ENCODE measurements around the gene GAPDHS.

The GAPDHS gene

GRCh38 chr19:35557539-35558399 lies 24.5 kb downstream of the GAPDHS start:
- DNase-seq (ENCODE audit: low spot score): peak; percentile 71

DNA sequence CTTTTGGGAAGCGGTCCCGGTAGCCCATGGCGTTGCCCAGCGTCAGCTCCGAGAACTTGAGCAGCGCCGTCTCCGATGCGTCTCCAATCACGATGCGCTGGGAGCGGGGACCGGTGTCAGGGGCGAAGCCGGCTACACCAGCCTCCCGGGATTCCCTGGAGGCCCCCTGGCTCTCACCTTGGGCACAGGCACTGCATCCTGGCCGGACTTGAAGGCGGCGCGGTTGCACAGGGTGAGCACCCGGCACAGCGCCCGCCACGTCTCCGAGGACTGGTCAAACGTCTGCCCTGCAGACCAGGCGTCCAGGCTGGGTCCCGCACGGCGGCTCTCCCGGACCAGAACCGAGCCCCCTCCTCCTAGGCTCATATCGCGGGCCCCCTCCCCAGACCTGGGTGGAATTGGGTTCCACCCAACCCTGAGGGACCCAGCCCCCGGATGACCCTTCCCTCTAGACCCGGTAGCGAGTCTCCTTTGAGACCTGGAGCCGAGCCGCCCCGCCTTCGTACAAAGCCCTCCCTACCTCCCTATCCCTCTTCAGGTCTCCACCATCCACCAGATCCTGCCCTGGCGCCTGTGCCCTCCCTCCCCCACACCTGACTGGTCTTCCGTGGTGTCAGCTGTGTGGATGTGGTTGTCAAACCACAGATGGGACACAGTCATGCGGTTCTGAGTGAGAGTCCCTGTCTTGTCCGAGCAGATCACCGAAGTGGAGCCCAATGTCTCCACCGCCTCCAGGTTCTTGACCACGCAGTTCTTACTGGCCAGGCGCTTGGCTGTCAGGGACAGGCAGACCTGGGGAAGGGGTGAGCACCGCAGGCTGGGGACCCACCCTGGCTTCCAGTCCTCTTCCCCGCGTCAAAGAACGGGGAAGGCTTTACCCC lies 25.4 kb downstream of the GAPDHS start:
- DNase-seq (ENCODE audit: low spot score): no peak

DNA sequence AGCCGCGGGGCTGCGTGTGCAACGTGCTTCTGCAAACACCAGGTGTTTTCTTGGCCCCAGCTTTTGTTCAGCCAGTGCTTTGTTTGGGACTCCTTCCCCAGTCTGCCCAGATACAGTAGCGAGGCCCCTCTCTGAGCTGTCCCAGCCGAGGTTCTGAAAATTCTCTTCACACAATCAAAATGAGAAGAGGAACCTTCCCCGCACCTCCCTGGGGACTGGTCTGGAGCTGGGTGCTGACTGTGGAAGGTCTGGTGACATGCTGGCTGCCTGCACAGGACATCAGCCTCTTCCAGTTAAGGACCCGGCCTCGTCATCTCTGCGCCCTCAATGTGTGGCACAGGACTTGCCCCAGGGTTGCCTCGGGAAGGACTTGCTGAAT lies 26.0 kb downstream of the GAPDHS start:
- no peak for DNase-seq (ENCODE audit: low spot score)

GRCh38 chr19:35559781-35560180 lies 26.5 kb downstream of the GAPDHS start:
- no peak for DNase-seq (ENCODE audit: low spot score)

DNA sequence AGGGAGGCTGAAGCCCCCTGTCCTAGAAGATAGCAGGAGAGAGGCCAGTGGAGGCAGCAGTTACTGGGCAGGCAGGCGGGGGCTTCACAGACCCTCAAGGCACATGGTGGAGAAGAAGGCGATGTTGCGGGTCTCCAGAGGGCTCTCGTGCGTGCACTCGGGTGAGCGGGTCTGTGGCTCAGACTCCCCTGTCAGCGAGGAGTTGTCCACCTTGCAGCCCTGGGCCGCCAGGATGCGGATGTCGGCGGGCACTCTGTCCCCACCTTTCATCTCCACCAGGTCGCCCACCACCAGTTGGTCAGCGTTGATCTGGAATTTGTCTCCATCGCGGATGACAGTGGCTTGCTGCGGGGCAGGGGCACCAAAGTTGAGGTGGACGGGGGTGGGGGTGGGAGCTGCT lies 27.0 kb downstream of the GAPDHS start:
- no peak for DNase-seq (ENCODE audit: low spot score)

DNA sequence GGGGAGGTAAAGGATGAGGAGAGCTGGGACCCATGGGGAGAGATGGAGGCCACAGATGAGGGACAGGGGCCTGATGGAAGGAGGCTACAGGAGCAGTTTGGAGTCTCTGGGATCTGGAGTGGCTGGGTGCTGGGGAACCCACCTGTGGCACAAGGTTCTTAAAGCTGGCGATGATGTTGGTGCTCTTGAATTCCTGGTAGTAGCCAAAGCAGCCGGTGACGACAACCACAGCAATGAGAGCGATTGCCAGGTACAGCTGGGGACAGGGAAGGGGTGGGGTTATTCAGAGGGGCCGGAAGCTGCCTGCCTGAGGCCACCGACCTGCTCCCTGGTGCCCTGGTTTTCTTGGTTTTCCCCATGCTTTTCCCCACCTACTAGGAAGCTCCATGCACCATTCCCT lies 27.4 kb downstream of the GAPDHS start:
- no peak for DNase-seq (ENCODE audit: low spot score)

GRCh38 chr19:35561436-35561835 lies 28.2 kb downstream of the GAPDHS start:
- no peak for DNase-seq (ENCODE audit: low spot score)

DNA sequence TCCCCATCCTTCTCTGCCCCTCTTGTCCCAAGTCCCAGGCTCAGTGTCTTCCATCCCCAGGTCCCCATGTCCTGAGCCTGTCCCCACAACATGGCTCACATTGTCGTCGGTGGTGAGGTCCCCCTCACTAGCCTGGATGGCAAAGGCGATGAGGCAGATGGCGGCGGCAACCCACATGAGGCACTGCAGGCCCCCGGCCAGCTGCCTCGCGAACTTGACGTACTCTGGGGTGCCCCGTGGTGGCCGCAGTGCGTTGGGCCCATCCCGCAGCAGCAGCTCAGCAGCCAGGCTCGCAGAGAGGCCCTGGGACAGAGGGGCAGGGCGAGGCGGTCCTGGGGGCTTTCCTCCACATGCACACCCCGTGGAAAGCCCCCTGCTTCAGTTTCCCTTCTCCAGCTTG lies 29.1 kb downstream of the GAPDHS start:
- DNase-seq (ENCODE audit: low spot score): no peak

DNA sequence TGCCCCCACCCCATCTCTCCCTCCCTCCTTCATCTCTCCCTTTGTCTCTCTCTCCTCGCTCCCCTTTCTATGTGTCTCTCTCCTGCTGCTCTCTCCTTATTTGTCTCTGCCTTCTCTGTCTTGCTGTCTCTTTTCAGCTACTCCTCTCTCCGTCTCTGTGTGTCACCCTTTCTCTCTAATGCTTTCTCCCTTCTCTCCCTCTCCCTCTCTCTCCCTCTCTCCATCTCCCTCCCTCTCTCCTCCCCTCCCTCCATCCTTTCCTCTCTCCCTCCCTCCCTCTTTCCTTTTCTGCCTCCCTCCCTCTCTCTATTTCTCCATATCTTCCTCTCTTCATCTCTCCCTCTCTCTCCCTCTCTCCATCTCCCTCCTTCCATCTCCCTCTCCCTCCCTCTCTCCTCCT lies 29.5 kb downstream of the GAPDHS start:
- no peak for DNase-seq (ENCODE audit: low spot score)

DNA sequence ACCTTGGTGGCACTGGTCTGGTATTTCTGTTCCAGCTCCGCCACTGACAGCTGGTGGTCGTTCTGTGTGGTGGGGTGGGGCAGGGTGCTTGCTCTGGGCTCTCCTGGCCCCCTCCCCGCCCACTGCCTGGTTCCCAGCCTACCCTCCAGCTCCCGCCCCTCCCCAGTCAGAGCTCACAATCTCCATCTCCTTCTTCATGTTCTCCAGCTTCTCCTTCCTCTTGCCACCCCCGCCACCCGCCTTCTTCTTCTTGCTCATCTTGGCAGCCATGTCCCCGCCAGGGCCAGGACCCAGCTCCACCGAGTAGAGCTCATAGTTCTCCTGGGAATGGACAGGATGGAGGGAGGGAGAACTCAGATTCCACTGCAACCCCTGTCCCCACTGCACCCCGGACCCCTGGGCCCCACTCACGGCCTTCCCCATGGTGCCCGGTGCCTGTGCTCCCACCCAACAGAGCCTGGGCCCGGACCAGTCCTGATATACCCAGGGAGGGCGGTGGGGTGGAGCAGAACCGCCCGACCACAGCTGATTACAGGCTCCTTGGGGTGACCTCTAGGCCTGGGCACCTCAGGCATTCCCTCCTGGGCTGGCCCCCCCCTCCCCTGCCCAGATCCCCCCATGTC lies 30.1 kb downstream of the GAPDHS start, which contains the start of gene ATP4A:
Gene ATP4A (minus strand): TSS at position 452 of the 623 bp plus-strand sequence. CDS start 29 bp downstream, at position 423.
- DNase-seq (ENCODE audit: low spot score): no peak

DNA sequence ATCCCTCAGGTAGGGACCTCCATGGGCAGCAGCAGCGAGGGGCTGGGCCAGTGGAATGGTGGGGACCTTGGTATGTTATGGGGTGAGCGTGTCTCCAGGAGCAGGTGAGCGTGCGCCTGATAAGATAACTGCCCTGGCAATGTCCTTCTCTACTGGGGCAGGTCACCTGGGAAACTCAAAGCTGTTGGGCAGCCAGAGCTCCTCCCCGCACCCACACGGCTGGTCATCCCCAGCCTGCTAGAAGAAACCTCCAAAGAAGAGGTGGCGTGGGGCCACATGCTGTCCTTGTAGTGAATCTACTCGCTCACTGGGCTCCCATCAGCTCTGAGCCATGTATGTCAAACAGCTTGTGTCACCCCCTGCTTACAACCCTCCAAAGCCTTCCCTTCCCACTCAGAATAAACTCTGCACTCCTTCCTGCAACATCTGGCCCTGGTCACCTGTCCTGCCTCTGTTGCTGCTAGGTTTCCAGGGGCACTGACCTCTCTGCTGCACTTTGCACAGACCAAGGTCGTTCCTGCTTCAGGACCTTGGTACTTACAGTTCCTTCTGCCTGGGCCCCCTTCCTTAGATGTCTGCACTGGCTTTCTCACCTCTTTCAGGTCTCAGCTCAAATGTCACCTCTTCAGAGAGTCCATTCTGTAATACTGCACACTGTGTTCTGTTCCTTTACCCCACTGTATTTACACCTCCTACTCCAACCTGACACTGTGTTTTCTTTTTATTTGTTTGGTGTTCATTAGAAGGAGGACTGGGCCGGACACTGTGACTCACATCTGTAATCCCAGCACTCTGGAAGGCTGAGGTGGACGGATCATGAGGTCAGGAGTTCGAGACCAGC lies 32.0 kb downstream of the GAPDHS start:
- DNase-seq (ENCODE audit: low spot score): no peak

DNA sequence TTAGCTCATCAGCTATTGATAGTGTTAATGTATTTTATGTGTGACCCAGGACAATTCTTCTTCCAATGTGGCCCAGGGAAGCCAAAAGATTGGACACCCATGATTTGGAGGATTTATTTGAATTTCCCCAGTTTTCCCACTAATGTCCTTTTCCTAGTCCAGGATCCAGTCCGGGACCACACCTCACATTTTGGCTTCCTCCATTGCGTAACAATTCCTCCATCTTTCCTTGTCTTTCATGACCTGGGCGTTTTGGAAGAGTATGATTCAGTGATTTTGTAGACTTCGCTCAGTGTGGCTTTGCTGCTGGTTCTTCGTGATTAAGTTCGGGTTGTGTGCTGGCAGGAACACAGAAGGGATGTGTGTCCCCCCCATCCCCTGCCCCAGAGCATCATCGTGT lies 33.5 kb downstream of the GAPDHS start:
- DNase-seq (ENCODE audit: low spot score): no peak

- no peak for DNase-seq (ENCODE audit: low spot score)
Observed at GRCh38 chr19:35569281-35569781, 36.1 kb downstream of the GAPDHS start.

GRCh38 chr19:35571406-35571965 lies 38.2 kb downstream of the GAPDHS start:
- DNase-seq (ENCODE audit: low spot score): no peak

- no peak for DNase-seq (ENCODE audit: low spot score)
Observed at GRCh38 chr19:35577918-35578317, 44.7 kb downstream of the GAPDHS start.

DNA sequence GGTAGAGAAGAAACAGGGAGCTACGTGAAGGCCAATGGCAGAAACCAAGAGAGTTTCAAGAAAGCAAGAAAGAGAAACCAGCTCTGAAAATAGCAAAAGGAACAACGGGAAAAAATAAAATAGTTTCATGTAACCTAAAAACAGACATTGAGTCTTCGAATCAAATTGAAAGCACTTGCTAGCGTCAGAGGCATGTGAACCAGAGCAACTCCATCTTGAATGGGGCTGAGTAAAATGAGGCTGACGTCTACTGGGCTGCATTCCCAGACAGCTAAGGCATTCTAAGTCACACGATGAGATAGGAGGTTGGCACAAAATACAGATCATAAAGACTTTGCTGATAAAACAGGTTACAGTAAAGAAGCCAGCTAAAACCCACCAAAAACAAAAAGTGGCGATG lies 45.5 kb downstream of the GAPDHS start:
- no peak for DNase-seq (ENCODE audit: low spot score)

DNA sequence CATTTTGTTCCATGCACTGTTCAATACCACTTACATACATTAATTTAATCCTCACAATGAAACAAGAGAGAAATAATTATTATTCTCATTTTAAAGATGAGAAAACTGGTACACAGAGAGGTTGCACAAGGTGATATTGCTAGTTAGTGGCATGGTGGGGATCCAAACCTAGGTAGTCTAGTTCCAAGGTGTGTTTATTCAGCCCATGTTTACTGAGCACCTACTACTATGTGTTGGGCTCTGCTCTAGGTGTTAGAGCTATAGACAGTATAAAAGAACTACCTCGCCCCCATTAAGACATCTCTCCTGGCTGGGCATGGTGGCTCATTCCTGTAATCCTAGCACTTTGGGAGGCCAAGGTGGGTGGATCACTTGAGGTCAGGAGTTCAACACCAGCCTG lies 49.5 kb downstream of the GAPDHS start:
- DNase-seq (ENCODE audit: low spot score): no peak

GRCh38 chr19:35585848-35586247 lies 52.6 kb downstream of the GAPDHS start, which contains the start of gene PMIS2:
Gene PMIS2 (plus strand): TSS chr19:35586173. CDS start chr19:35586260, 87 bp downstream.
- DNase-seq (ENCODE audit: low spot score): no peak

DNA sequence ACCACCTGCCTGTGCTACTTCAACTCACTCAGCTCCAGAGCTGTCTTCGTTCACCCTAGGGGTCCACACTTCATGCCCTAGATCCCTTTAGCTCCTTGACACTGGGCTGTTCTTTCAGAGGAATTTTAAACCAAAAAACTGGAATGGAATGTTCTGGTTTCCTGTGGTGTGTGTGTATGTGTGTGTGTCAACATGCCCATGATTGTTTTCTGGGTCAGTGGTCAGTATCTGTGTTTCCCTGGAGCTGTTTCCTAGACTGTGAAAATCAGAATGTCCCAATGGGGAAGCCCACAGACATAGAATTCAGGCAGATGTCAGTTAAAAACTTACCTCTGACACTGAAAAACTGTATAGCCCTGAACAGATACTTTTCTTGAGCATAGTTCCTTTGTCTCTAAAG lies 54.1 kb downstream of the GAPDHS start:
- no peak for DNase-seq (ENCODE audit: low spot score)

DNA sequence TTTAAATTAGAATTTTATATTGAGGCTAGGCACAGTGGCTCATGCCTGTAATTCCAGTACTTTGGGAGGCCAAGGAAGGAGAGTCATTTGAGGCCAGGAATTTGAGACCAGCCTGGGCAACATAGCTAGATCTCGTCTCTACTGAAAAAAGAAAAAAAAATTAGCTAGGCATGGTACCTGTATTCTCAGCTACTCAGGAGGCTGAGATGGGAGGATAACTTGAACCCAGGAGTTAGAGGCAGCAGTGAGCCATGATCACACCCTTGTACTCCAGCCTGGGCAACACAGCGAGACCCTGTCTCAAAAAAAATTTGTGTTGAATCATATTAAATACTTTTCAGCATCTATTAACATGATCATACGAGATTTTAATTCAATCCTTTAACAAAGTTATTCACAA lies 57.6 kb downstream of the GAPDHS start:
- no peak for DNase-seq (ENCODE audit: low spot score)

GRCh38 chr19:35592226-35592625 lies 59.0 kb downstream of the GAPDHS start:
- DNase-seq (ENCODE audit: low spot score): peak; percentile 43
